ENCODE results near the gene CTNNA1.

DNA sequence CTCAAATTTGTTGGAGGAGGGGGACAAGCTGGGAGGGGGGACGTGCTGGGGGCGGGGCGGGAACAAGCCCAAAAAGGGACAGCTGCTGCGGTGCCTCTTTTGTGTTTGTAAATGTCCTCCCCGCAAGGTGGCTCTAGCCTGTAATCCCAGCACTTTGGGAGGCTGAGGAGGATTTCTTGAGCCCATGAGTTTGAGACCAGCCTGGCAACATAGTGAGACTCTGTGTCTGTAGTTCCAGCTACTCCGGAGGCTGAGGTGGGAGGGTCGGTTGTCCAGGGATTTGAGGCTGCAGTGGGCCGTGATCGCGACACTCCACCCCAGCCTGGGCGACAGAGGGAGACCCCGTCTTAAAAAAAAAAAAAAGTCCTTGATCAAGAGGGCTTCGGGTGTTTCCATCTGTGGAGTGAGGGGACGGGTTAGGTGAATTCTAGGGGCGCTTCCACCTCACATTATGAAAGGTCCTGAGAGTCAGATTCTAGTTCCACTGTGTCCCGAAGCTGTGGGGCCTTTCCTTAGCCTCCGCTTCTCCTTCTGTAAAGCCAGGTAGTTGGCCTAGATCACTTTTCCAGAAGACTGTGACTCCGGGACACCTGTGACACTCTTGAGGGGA is 779 bp upstream of the CTNNA1 start:
- no peak for TF ChIP-seq EZH2 (IDR thresholded peaks at IDR 0.05; ENCODE audit: insufficient read depth, low read length)
- TF ChIP-seq, protein P1, sequence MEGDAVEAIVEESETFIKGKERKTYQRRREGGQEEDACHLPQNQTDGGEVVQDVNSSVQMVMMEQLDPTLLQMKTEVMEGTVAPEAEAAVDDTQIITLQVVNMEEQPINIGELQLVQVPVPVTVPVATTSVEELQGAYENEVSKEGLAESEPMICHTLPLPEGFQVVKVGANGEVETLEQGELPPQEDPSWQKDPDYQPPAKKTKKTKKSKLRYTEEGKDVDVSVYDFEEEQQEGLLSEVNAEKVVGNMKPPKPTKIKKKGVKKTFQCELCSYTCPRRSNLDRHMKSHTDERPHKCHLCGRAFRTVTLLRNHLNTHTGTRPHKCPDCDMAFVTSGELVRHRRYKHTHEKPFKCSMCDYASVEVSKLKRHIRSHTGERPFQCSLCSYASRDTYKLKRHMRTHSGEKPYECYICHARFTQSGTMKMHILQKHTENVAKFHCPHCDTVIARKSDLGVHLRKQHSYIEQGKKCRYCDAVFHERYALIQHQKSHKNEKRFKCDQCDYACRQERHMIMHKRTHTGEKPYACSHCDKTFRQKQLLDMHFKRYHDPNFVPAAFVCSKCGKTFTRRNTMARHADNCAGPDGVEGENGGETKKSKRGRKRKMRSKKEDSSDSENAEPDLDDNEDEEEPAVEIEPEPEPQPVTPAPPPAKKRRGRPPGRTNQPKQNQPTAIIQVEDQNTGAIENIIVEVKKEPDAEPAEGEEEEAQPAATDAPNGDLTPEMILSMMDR (IDR thresholded peaks at IDR 0.05; ENCODE audit: insufficient read depth, low read depth, low read length): no peak

All from astrocyte (in vitro differentiated cells and primary cell).